DND-41 (cell line): ENCODE measurements around the gene NKAIN2.
"Not testable (repeated sequence)": the region's sequence is repeated elsewhere in the genome, so short reads cannot be mapped to it uniquely, and the experiment has no call there.

Experiments
- ATAC-seq: fragments of 200-7000 bp; cut with Tn5 transposase; 3 replicates; pipeline ENCODE4 v1.9.1; 2021; ENCODE audit warnings: low read depth; ENCODE audit not compliant: insufficient read depth
- DNase-seq: peaks from one replicate; pipeline ENCODE4 v3.0.0-alpha.2; 2020
- H2AFZ ChIP-seq: 2 replicates; pipeline ENCODE4 v1.6.0; 2012; ENCODE audit warnings: low read depth, low read length
- H3K27ac ChIP-seq: 2 replicates; pipeline ENCODE4 v1.5.1; 2012; ENCODE audit warnings: low read length, inconsistent platforms
- H3K27me3 ChIP-seq: fragments of 200-600 bp; sonication (generic); 2 replicates; pipeline ENCODE4 v1.6.0; 2012; ENCODE audit warnings: low read length, mild to moderate bottlenecking, inconsistent platforms; ENCODE audit not compliant: insufficient read depth, poor library complexity
- H3K36me3 ChIP-seq: 2 replicates; pipeline ENCODE4 v1.5.1; 2012; ENCODE audit warnings: low read length, inconsistent platforms; ENCODE audit not compliant: insufficient read depth
- H3K4me1 ChIP-seq: 2 replicates; pipeline ENCODE4 v1.5.1; 2012; ENCODE audit warnings: mild to moderate bottlenecking, low read length; ENCODE audit not compliant: insufficient read depth
- H3K4me2 ChIP-seq: 2 replicates; pipeline ENCODE4 v1.6.0; 2012; ENCODE audit warnings: mild to moderate bottlenecking, moderate library complexity, low read length, inconsistent platforms; ENCODE audit not compliant: insufficient read depth
- H3K4me3 ChIP-seq, 2 experiments: fragments of 200-600 bp in 1 of 2; shearing (Covaris generic) in 1 of 2; 2 replicates each; pipeline ENCODE4 v1.5.1; 2012 to 2016; ENCODE audit warnings: inconsistent platforms in 2 of 2, low read length in 2 of 2, mild to moderate bottlenecking in 2 of 2, low read depth in 1 of 2, moderate library complexity in 1 of 2
- H3K79me2 ChIP-seq: 2 replicates; pipeline ENCODE4 v1.6.0; 2012; ENCODE audit warnings: low read length, inconsistent platforms; ENCODE audit not compliant: insufficient read depth
- H3K9ac ChIP-seq: 2 replicates; pipeline ENCODE4 v1.6.0; 2012; ENCODE audit warnings: low read depth, mild to moderate bottlenecking, inconsistent platforms, low read length, moderate library complexity
- H3K9me3 ChIP-seq: 2 replicates; pipeline ENCODE4 v1.5.1; 2012; ENCODE audit warnings: low read length, moderate library complexity, mild to moderate bottlenecking, inconsistent platforms; ENCODE audit not compliant: insufficient read depth, severe bottlenecking
- H4K20me1 ChIP-seq: 2 replicates; pipeline ENCODE4 v1.6.0; 2012; ENCODE audit warnings: low read length; ENCODE audit not compliant: insufficient read depth
- CTCF ChIP-seq: IDR thresholded peaks from 2 replicates; pipeline ENCODE4 v1.5.1; 2012; ENCODE audit warnings: borderline replicate concordance, low read length, moderate library complexity, mild to moderate bottlenecking; ENCODE audit not compliant: poor library complexity, severe bottlenecking; ENCODE audit errors: extremely low read depth
- EZH2 ChIP-seq: IDR thresholded peaks from 3 replicates; pipeline ENCODE4 v1.6.1; 2012; ENCODE audit warnings: borderline replicate concordance, low read depth, mild to moderate bottlenecking, moderate library complexity, low read length, inconsistent platforms; ENCODE audit not compliant: severe bottlenecking

NKAIN2 gene

GRCh38 chr6:123913863-123914262 is 110.2 kb downstream of the NKAIN2 start:
- H3K36me3 ChIP-seq: no peaks in the 10 kb centered on the region
- H3K79me2 ChIP-seq: no peaks in the 10 kb centered on the region
- H3K4me3 ChIP-seq: no peak overlapping the region
- H3K9me3 ChIP-seq: no peaks in the 10 kb centered on the region
- H3K4me1 ChIP-seq: no peaks in the 10 kb centered on the region
- no peak for TF ChIP-seq EZH2
- no peak for TF ChIP-seq CTCF
- no peaks in the 10 kb centered on the region for H3K27me3 ChIP-seq
- H2AFZ ChIP-seq: no peak overlapping the region
- no peak for ATAC-seq
- H3K27ac ChIP-seq: no peak overlapping the region
- H4K20me1 ChIP-seq: no peaks in the 10 kb centered on the region
- no peak overlapping the region for H3K4me2 ChIP-seq
- DNase-seq: no peak
- H3K9ac ChIP-seq: no peak overlapping the region

GRCh38 chr6:123923379-123923778 is 119.7 kb downstream of the NKAIN2 start:
- not testable (repeated sequence) for H3K27ac ChIP-seq, H3K27me3 ChIP-seq, H3K36me3 ChIP-seq, DNase-seq, H3K4me3 ChIP-seq, H3K4me1 ChIP-seq, H3K4me2 ChIP-seq, H3K79me2 ChIP-seq, H3K9me3 ChIP-seq, H2AFZ ChIP-seq, ATAC-seq, H3K9ac ChIP-seq, H4K20me1 ChIP-seq

DNA sequence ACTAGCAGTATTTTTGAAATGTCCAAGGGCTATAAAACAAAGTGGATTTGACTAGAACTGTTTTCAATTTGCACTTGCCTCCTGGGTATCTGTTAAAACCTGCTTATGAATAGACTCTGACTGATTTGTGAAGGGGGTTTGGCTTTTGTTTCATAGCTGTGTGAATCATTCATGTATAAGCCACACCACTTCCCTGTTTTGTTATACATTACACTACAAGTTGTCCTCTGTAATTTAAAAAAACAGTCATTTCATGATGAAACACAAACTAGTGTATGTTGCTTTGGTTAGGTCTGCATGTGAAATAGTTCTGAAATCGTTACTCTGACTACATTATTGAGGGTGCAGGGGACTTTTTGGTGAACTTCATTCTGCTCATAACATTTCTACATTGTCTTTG is 121.7 kb downstream of the NKAIN2 start:
- Histone ChIP-seq H3K79me2 (no peaks in the 10 kb centered on the region), H3K4me2 (no peak overlapping the region), H3K9me3 (no peaks in the 10 kb centered on the region), H3K4me1 (no peaks in the 10 kb centered on the region), H3K4me3 (no peak overlapping the region), H3K9ac (no peak overlapping the region), H4K20me1 (no peaks in the 10 kb centered on the region), H2AFZ (no peak overlapping the region), H3K36me3 (no peaks in the 10 kb centered on the region), H3K27ac (no peak overlapping the region), H3K27me3 (no peaks in the 10 kb centered on the region)
- ATAC-seq (no peak), DNase-seq (no peak)
- TF ChIP-seq CTCF (no peak), EZH2 (no peak)

DNA sequence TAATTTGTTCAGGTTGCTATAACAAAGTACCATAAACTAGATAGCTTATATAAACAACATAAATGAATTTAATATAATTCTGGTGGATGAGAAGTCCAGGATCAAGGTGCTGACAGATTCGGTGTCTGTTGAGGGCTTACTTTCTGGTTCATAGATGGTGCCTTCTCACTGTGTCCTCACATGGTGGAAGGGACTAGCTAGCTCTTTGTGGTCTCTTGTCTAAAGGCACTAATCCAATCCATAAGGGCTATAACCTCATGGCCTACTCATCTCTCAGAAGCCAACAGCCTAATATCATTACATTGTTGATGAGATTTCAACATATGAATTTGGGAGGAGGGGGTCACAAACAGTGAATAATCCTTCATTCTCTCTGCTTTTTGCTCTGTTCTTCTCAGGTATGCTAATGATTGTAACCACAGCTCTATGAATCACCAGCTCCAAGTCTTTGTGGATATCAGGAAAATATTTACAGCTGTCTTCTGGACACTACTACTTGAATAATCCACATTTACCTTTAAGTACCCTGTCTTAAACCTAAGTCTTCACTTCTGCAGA is 122.3 kb downstream of the NKAIN2 start:
- TF ChIP-seq CTCF (no peak), EZH2 (no peak)
- Histone ChIP-seq H3K9me3 (no peaks in the 10 kb centered on the region), H3K4me2 (no peak overlapping the region), H3K27ac (no peak overlapping the region), H3K27me3 (no peaks in the 10 kb centered on the region), H3K36me3 (no peaks in the 10 kb centered on the region), H4K20me1 (no peaks in the 10 kb centered on the region), H3K4me3 (no peak overlapping the region), H3K9ac (no peak overlapping the region), H3K79me2 (no peaks in the 10 kb centered on the region), H3K4me1 (no peaks in the 10 kb centered on the region), H2AFZ (no peak overlapping the region)
- no peak for DNase-seq
- ATAC-seq: no peak
